Effector CD8-positive, alpha-beta T cell (primary cell): ENCODE data around the gene KLHL4.
"Not testable (repeated sequence)": the region's sequence is repeated elsewhere in the genome, so short reads cannot be mapped to it uniquely, and the experiment has no call there.

Experiments
- DNase-seq: peaks from one replicate; lab custom pipeline; 2025; lab: John Stamatoyannopoulos, UW

The KLHL4 gene

GRCh38 chrX:87663421-87663820 lies 145.8 kb downstream of the KLHL4 start:
- no peak for DNase-seq

- no peak for DNase-seq
These were observed 146.8 kb downstream of the KLHL4 start for GRCh38 chrX:87664381-87664780.

- DNase-seq = no peak
These were observed 162.2 kb downstream of the KLHL4 start for GRCh38 chrX:87679849-87680248.

GRCh38 chrX:87687703-87688102 lies 170.1 kb downstream of the KLHL4 start:
- no peak for DNase-seq

GRCh38 chrX:87688113-87688748 lies 170.6 kb downstream of the KLHL4 start:
- DNase-seq = not testable (repeated sequence)

GRCh38 chrX:87689218-87689617 lies 171.6 kb downstream of the KLHL4 start:
- DNase-seq = not testable (repeated sequence)

- DNase-seq = no peak
These were observed 175.6 kb downstream of the KLHL4 start for GRCh38 chrX:87693204-87693603.

GRCh38 chrX:87697409-87697808 lies 179.8 kb downstream of the KLHL4 start:
- no peak for DNase-seq

- no peak for DNase-seq
These were observed 185.2 kb downstream of the KLHL4 start for GRCh38 chrX:87702795-87703194.

- DNase-seq = not testable (repeated sequence)
These were observed 185.9 kb downstream of the KLHL4 start for GRCh38 chrX:87703469-87703868.

GRCh38 chrX:87706134-87706533 lies 188.5 kb downstream of the KLHL4 start:
- DNase-seq = no peak

- DNase-seq = no peak
These were observed 193.0 kb downstream of the KLHL4 start for GRCh38 chrX:87710580-87710979.
